Fibroblast of lung (primary cell): ENCODE results near the gene DPYD.

Experiments used
- CTCF ChIP-seq, 2 donors: IDR thresholded peaks in 1 of 2; conservative IDR thresholded peaks in 1 of 2; 1 replicate in 1 of 2; 2 replicates in 1 of 2; pipeline ENCODE4 v1.5.1; 2011 to 2012; ENCODE audit warnings: low read length in 2 of 2, control low read depth in 1 of 2, inconsistent platforms in 1 of 2, low read depth in 1 of 2, mild to moderate bottlenecking in 1 of 2
- EZH2 ChIP-seq: IDR thresholded peaks from 2 replicates; pipeline ENCODE4 v1.5.1; 2012; ENCODE audit warnings: low read length, control low read depth, mild to moderate bottlenecking; ENCODE audit errors: missing control alignments

GRCh38 chr1:97196825-97197516, 723.9 kb downstream of the DPYD start:
- no peak for TF ChIP-seq CTCF (conservative IDR thresholded peaks at IDR 0.05 in 1 of 2, IDR thresholded peaks at IDR 0.05 in 1 of 2; ENCODE audit: low read depth in 1 of 2, low read length in 2 of 2)
- TF ChIP-seq EZH2 = no peak
